Stimulated activated CD4-positive, alpha-beta T cell treated with anti-CD3 and anti-CD28 coated beads, Interleukin-4, amount 100 ng/mL, for 24 hours (primary cell): ENCODE data around the gene ASF1A.
A peak's percentile ranks its signal among the peaks of the same experiment; 100 is the strongest.

ENCODE experiments used
- DNase-seq: peaks from one replicate; pipeline ENCODE4 v3.0.0-alpha.2; 2020

Gene ASF1A

GRCh38 chr6:118917546-118918328, 23.8 kb downstream of the ASF1A start:
- no peak for DNase-seq

GRCh38 chr6:118918329-118918725, 24.4 kb downstream of the ASF1A start:
- no peak for DNase-seq

- DNase-seq, result no peak
Observed at GRCh38 chr6:118921084-118921483, 27.1 kb downstream of the ASF1A start.

- DNase-seq, result no peak
Observed at GRCh38 chr6:118923035-118923434, 29.1 kb downstream of the ASF1A start.

DNA sequence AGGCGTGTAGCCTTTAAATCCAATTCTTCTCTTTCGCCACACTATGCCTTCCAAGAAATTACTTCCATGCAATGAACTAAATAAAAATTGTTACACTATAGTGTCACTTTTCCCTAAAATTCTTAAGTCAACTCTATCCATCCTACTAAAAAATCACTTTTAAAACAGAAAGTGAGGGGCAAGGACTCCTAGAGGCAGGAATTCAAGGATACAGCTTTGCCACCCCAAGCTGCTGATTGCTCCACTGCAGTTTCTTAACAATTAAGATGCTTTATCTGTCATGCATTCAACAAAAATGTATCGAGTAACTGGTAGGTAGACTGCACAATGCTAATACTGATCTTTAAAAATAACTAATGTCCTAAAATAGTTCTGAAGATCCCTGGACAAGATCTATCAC, 36.7 kb downstream of the ASF1A start:
- no peak for DNase-seq

- no peak for DNase-seq
Observed at GRCh38 chr6:118931436-118931835, 37.5 kb downstream of the ASF1A start.

- no peak for DNase-seq
Observed at GRCh38 chr6:118932421-118932820, 38.5 kb downstream of the ASF1A start.

DNA sequence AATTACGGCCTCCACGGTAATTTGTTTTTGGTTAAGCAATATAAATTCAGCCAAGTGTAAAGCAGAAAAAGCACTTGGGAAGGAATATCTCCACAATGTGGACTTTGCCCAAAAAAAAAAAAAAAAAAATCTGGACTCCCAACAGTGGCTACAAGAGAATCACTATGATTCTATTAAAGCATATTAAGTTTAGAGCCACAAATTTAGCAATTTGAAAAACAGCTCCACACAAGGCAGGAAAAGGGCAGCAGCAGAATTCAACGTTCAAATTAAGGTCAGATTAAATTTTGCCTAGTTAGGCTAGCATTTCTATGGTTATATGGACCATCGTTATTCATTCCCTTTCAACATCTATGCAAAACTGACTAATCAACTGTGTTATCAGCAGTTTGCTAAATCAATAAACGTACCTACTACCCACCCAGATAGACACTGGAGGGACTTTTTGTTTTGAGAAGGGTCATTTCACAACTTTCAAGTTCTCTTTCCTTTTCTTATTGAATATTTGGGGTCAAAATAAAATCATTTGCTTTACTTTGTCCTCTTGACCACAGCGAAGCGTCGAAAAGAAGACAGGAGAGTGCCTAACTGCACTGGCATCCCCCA, 40.0 kb downstream of the ASF1A start:
- DNase-seq, result no peak

DNA sequence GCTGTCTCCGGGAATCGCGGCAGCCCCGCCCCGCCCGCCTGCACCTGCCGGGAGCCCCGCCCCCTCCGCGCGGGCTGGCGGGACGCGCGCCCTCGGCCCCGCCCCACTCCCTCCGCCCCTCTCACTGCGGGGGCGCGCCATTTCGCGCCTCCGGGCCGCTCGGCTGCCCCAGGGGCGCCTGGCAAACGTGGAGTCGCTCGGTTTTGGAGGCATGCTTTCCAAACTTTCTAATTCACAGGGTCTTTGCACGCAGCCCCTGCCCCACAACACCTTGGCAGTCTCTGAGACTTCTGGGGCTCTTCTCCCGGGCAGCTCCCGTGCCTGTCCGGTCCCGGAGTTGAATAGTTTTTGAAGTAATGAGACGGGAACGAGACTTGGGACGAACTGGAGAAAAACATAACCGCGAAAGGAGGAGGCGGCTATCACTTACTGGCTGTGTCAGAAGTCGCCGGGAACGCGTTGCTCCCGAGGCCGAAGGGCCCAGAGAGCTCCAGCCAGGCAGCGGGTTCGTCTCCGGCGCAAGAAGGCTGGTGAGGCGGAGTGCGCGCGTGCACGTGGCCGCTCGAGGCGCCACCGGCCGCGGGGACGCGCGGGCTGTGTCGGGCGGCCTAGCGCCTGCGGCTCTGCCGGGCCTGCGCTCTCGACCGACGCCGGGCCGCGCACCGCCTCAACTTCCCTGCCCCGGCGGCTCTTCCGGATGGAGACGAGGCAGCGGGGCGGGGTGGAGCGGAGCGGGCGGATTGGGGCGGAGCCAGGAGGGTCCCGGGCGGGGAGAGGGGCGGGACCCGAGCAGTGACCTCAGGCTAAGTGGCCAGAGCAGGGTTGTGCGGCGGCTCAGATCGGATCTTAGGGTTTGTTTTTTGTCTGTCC, 40.7 kb downstream of the ASF1A start, which contains the start of gene MCM9:
TSS of gene MCM9 (minus strand) at position 699 of the 870 bp plus-strand sequence. CDS start 3,436 bp downstream, outside the sequence.
- peak; percentile 87 for DNase-seq

- DNase-seq, result no peak
Observed at GRCh38 chr6:118935331-118935668, 41.3 kb downstream of the ASF1A start.

- no peak for DNase-seq
Observed at GRCh38 chr6:118935978-118936703, 42.2 kb downstream of the ASF1A start.

GRCh38 chr6:118939683-118940082, 45.7 kb downstream of the ASF1A start:
- DNase-seq, result no peak

DNA sequence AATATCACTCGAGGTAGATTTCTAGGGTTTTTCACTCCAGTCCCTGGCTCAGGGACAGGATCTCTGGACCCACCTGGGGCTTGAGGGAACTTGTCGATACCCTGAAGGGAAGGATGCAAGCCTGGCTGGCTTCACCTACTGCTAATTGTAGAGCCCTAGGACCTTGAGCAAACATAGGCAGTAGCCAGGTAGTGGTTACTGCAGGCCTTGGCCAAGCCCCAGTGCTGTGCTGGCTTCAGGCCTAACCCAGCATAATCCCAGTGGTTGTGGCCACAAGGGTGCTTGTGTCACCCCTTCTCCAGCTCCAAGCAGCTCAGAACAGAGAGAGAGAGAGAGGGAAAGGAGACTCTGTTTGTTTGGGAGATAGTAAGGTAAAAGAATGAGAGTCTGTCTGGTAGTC, 46.8 kb downstream of the ASF1A start:
- no peak for DNase-seq

- DNase-seq, result no peak
Observed at GRCh38 chr6:118945217-118945616, 51.3 kb downstream of the ASF1A start.

DNA sequence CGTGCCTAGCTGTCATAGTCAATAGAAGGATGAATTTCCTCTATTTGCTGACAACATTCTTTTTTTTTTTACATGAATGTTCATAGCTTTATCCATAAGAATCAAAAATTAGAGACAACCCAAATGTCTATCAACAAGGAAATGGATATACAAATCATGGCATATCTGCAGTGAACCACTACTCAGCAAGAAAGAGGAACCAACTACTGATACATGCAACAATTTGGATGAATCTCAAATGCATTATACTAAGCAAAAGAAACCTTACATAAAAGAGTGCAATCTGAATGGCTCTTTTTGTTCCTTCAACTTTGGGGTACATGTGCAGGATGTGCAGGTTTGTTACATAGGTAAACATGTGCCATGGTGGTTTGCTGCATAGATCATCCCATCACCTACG, 58.7 kb downstream of the ASF1A start:
- DNase-seq, result no peak

DNA sequence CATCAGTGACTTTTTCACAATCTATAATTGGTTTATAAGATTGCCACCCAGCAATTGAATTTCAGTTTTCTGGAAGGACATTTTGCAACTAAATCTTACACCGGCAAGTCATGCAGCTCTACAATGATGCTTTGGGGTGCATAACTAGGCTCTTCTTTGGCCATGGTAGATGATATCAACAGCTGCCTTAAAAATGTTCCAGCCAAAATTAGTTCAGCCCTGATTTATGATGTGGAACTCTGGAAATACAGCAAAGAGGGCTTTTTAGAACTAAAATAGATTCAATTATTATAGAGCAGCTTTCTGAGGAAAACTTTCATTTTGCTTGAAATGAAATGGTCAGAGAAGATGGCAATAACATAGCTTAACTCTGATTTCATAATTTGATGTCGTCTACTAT, 59.4 kb downstream of the ASF1A start:
- DNase-seq, result no peak
